ENCODE results near the gene BAG2.

The BAG2 gene

DNA sequence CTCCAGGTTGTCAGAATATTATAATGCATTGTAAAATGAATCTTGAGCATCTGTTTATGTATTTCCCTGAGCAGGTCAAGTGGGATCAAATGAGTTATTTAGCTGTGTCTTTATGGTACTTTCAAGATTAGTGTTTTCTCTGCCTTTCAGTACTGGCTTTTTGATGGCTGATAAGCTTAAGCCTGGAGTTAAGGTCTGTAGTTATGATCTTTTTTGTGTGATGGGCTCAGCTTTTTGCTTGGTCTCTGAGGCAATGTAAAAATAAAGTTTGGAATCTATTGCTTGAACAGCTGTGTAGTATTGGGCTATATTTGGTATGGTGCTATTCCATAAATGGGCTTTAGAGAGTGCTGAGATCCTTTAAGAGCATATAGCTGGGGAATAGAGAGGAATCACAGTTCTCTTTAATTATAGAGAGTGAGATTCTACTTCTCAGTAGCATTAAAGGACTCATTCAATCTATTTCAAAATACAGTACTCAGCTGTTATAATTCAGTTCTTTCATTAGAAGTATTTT lies 41.4 kb upstream of the BAG2 start:
- Histone ChIP-seq H3K36me3 (ENCODE audit: insufficient read depth, low read length) (peaks cover 40% of the 10 kb centered on the region; the same call in 1 of the 2 replicates), H3K9ac (ENCODE audit: low read depth, low read length, poor library complexity, severe bottlenecking) (no peak overlapping the region), H3K79me2 (ENCODE audit: insufficient read depth, low read length) (no peaks in the 10 kb centered on the region; the same call in 1 of the 2 replicates), H4K20me1 (ENCODE audit: insufficient read depth, low read length, poor library complexity, severe bottlenecking) (no peaks in the 10 kb centered on the region), H3K9me2 (replicated peaks; ENCODE audit: low read depth, low read length) (no peaks in the 10 kb centered on the region), H3K27me3 (ENCODE audit: insufficient read depth, low read length, poor library complexity, severe bottlenecking) (no peaks in the 10 kb centered on the region), H3K9me3 (ENCODE audit: insufficient read depth, low read depth, low read length) (no peaks in the 10 kb centered on the region), H3K4me1 (ENCODE audit: insufficient read depth, low read length, poor library complexity, severe bottlenecking) (no peaks in the 10 kb centered on the region), H3F3A (ENCODE audit: low read depth) (no peaks in the 10 kb centered on the region), H2AFZ (ENCODE audit: low read length) (no peak overlapping the region), H3K4me2 (ENCODE audit: low read depth, low read length, poor library complexity, severe bottlenecking) (no peak overlapping the region), H3K4me3 (ENCODE audit: low read length, poor library complexity, severe bottlenecking) (no peak overlapping the region)
- no peak for TF ChIP-seq EZH2phosphoT487 (IDR thresholded peaks at IDR 0.05; ENCODE audit: borderline replicate concordance)
- TF ChIP-seq, protein P1, sequence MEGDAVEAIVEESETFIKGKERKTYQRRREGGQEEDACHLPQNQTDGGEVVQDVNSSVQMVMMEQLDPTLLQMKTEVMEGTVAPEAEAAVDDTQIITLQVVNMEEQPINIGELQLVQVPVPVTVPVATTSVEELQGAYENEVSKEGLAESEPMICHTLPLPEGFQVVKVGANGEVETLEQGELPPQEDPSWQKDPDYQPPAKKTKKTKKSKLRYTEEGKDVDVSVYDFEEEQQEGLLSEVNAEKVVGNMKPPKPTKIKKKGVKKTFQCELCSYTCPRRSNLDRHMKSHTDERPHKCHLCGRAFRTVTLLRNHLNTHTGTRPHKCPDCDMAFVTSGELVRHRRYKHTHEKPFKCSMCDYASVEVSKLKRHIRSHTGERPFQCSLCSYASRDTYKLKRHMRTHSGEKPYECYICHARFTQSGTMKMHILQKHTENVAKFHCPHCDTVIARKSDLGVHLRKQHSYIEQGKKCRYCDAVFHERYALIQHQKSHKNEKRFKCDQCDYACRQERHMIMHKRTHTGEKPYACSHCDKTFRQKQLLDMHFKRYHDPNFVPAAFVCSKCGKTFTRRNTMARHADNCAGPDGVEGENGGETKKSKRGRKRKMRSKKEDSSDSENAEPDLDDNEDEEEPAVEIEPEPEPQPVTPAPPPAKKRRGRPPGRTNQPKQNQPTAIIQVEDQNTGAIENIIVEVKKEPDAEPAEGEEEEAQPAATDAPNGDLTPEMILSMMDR (conservative IDR thresholded peaks at IDR 0.05; ENCODE audit: low read length): no peak

GRCh38 chr6:57134954-57135353 lies 37.2 kb upstream of the BAG2 start:
- Histone ChIP-seq H4K20me1 (ENCODE audit: insufficient read depth, low read length, poor library complexity, severe bottlenecking) (no peaks in the 10 kb centered on the region), H3K36me3 (ENCODE audit: insufficient read depth, low read length) (peaks cover 35% of the 10 kb centered on the region; the same call in 1 of the 2 replicates), H3K79me2 (ENCODE audit: insufficient read depth, low read length) (no peaks in the 10 kb centered on the region), H3K4me2 (ENCODE audit: low read depth, low read length, poor library complexity, severe bottlenecking) (no peak overlapping the region), H2AFZ (ENCODE audit: low read length) (no peak overlapping the region), H3K9me3 (ENCODE audit: insufficient read depth, low read depth, low read length) (no peaks in the 10 kb centered on the region), H3K9me2 (replicated peaks; ENCODE audit: low read depth, low read length) (no peaks in the 10 kb centered on the region), H3K27me3 (ENCODE audit: insufficient read depth, low read length, poor library complexity, severe bottlenecking) (no peaks in the 10 kb centered on the region), H3K9ac (ENCODE audit: low read depth, low read length, poor library complexity, severe bottlenecking) (no peak overlapping the region), H3F3A (ENCODE audit: low read depth) (no peaks in the 10 kb centered on the region), H3K4me1 (ENCODE audit: insufficient read depth, low read length, poor library complexity, severe bottlenecking) (no peaks in the 10 kb centered on the region), H3K4me3 (ENCODE audit: low read length, poor library complexity, severe bottlenecking) (no peak overlapping the region)
- TF ChIP-seq, protein P1 (conservative IDR thresholded peaks at IDR 0.05; ENCODE audit: low read length): no peak
- no peak for TF ChIP-seq EZH2phosphoT487 (IDR thresholded peaks at IDR 0.05; ENCODE audit: borderline replicate concordance)

- H3K9me2 ChIP-seq (replicated peaks; ENCODE audit: low read depth, low read length): no peaks in the 10 kb centered on the region
- TF ChIP-seq EZH2phosphoT487 (IDR thresholded peaks at IDR 0.05; ENCODE audit: borderline replicate concordance): no peak
- TF ChIP-seq, protein P1 (conservative IDR thresholded peaks at IDR 0.05; ENCODE audit: low read length): no peak
Observed at GRCh38 chr6:57135885-57136284, 36.2 kb upstream of the BAG2 start.

More at GRCh38 chr6:57135885-57136284, 36.2 kb upstream of the BAG2 start:
- H2AFZ ChIP-seq (ENCODE audit: low read length): no peak overlapping the region
- no peak overlapping the region for H3K4me2 ChIP-seq (ENCODE audit: low read depth, low read length, poor library complexity, severe bottlenecking)
- no peak overlapping the region for H3K4me3 ChIP-seq (ENCODE audit: low read length, poor library complexity, severe bottlenecking)
- no peaks in the 10 kb centered on the region for H3K9me3 ChIP-seq (ENCODE audit: insufficient read depth, low read depth, low read length)
- H3K27me3 ChIP-seq (ENCODE audit: insufficient read depth, low read length, poor library complexity, severe bottlenecking): no peaks in the 10 kb centered on the region
- no peaks in the 10 kb centered on the region for H3K4me1 ChIP-seq (ENCODE audit: insufficient read depth, low read length, poor library complexity, severe bottlenecking)
- no peaks in the 10 kb centered on the region for H3F3A ChIP-seq (ENCODE audit: low read depth)
- no peaks in the 10 kb centered on the region for H3K79me2 ChIP-seq (ENCODE audit: insufficient read depth, low read length)
- no peaks in the 10 kb centered on the region for H4K20me1 ChIP-seq (ENCODE audit: insufficient read depth, low read length, poor library complexity, severe bottlenecking)
- H3K36me3 ChIP-seq (ENCODE audit: insufficient read depth, low read length): peaks cover 26% of the 10 kb centered on the region; the same call in 1 of the 2 replicates
- H3K9ac ChIP-seq (ENCODE audit: low read depth, low read length, poor library complexity, severe bottlenecking): no peak overlapping the region
